NCI-H146 treated with DMSO at 0.1 percent for 48 hours (cell line): ENCODE data around the gene FCSK.
A peak's percentile ranks its signal among the peaks of the same experiment; 100 is the strongest.
"Not testable (repeated sequence)": the region's sequence is repeated elsewhere in the genome, so short reads cannot be mapped to it uniquely, and the experiment has no call there.

Experiments used
- DNase-seq: peaks from one replicate; lab custom pipeline; 2025; ENCODE audit not compliant: unreplicated experiment; lab: John Stamatoyannopoulos, UW

FCSK gene

GRCh38 chr16:70522216-70523075, 68.1 kb downstream of the FCSK start:
- no peak for DNase-seq

- DNase-seq: peak; percentile 81
These were observed 68.8 kb downstream of the FCSK start, which contains the start of gene COG4 for GRCh38 chr16:70523076-70523742. Gene COG4, minus strand, starts transcription at chr16:70523554. Its CDS starts 11 bp downstream, at chr16:70523543.

GRCh38 chr16:70523743-70524398, 69.5 kb downstream of the FCSK start, which contains the start of gene SF3B3:
Gene SF3B3, plus strand, starts transcription at chr16:70523816. Its CDS starts 2,841 bp downstream, at chr16:70526657.
- DNase-seq: peak; percentile 81

- DNase-seq: not testable (repeated sequence)
These were observed 70.0 kb downstream of the FCSK start for GRCh38 chr16:70524399-70524825.

GRCh38 chr16:70526403-70526802, 72.0 kb downstream of the FCSK start:
- no peak for DNase-seq

- DNase-seq: no peak
These were observed 73.1 kb downstream of the FCSK start for GRCh38 chr16:70527315-70527996.

GRCh38 chr16:70529051-70529777, 74.8 kb downstream of the FCSK start:
- DNase-seq: no peak
